NCI-H146 treated with DMSO at 0.1 percent for 48 hours (cell line): ENCODE results near the gene ZNF608.

Experiments used
- DNase-seq: peaks from one replicate; lab custom pipeline; 2025; ENCODE audit not compliant: unreplicated experiment; lab: John Stamatoyannopoulos, UW

Gene ZNF608

DNA sequence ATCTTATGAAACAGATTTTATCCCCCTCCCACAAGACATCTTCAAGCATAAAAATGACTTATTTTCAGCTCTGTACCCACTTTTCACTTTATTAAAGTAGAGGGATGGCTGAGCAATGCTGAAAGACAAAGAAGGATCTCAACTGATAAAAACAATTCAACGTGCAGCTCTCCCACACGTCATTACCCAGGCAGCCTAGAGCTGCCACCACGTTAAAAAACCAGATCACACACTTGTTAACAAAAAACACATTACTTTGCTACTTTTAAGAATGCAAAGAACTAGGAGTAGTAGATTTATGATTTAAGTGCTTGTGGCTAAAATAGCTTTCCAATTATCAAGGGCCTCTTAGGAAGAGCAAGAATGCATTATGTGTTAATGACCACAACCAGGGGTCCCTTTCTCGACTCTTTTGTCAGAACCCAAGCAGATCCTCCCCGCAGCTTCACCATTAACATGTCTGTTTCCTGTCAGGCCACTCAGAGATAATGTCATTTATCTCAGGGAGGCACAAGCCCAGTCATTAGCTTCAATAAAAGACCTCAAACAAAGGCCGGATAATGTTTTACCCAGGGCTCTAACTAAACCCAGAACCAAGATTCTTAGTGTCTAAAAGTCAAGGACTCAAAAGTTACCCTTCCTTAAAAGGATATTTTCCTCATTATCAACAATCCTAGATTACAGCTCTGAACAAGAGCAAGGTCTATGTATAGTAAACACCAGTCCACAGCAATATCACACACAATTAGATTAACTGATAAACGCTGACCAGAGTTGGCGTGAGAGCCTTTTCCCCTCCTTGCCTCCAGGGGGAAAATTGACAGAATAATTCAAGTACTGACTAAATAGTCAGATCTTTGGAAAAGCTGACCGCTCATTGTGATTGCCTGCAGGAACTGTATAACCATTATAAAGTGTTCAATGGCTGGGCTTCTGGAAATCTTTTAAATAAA lies 7.5 kb downstream of the ZNF608 start:
- DNase-seq: peak; percentile 91

DNA sequence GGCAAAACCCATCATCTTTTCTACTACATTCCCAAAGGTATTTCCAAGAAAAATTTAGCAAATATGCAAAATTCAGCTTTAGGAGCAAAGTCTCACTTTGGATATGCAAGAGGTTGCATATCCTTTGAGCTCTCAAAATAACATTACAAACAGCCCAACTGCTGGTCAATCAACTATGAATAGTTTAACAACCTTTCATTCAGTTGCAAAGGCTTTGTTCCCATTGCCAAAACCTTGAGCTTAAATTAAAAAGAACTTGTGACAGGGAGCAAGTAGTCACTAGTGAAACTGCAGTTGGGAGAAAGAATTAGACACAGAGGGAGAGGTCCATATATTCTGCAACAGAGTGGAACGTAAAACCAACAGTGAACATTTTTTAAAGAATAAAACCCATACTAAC lies 8.8 kb downstream of the ZNF608 start:
- no peak for DNase-seq

DNA sequence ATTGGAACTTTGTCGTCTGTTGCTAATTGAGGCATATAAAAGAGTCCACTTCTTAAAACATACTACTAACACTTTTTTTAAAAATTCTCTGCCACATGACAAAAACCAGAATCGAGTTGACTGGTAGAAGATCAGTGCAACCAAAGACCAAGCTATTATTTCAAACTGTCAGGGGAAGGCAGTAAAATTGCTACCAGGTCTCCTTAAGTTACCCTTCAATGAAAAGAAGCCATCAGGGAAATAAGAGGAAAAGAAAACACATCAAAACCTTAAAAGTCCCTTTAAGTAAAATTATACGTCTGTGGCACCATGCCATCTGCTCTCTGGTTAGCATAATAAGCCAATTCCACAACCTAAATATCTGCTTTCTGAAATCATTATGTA lies 9.6 kb downstream of the ZNF608 start:
- no peak for DNase-seq

DNA sequence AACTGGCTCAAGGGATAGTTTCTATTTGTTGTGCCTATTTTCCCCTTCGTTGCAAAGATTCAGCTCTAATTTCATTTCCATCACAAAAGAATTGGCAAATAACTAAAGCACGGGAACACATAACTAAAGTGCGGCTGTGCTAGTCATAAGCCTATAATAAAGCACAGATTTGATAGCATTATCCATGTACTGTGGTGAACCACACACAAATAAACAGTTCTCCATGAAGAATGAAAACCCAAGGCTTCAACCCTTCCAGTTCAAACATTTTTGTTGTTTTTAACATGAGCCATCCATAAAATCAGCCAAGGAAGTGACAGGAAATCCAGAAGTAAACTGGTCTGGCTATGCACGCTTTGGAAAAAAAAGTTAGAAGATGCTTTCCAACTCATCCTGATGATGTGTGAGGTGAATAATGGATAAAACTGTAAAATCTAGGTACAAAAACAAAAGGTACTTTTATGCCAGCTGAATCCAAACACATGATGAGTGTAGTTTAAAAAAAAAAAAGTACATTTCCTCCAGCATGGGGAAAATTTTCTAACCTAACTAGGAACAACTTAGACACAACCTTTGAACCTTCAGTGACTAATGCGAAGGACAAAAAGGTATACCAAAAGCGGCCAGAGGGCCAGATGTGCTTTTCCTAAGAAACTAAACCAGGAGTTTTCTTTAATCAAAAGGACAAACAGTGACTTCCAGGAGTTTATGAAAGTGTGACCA lies 10.2 kb downstream of the ZNF608 start:
- no peak for DNase-seq

DNA sequence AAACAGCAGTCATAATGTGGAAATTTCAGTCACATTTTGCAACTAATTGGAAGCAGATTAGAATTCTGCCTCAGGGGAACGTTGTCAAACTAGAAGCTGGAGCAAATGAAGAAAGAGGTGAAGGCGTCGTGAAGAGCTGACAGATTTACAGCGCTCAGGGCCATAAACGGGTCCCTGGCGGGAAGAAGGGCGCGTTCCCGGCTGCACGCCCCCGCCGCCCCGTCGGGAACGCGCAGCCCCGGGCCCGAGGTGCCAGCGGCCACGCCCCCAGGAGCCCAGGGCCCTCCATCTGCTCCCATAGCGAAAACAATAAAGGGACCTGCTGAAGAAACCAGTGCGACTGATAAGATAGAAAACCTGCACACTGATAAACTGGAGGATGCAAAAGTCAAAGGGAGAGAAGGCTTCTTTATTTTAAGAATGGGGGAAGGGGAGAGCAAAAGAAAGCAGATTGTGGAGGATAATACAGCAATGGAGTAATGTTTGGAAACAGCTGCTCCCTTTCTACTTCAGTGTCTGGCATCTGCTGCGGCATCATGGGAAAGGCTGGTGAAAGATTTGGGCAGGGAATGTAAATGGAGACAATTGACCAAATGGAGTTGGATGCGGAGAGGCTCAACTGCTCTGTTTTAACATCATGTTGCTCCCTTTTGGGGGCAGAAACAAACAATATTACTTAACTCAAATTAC lies 11.1 kb downstream of the ZNF608 start:
- DNase-seq: no peak

DNA sequence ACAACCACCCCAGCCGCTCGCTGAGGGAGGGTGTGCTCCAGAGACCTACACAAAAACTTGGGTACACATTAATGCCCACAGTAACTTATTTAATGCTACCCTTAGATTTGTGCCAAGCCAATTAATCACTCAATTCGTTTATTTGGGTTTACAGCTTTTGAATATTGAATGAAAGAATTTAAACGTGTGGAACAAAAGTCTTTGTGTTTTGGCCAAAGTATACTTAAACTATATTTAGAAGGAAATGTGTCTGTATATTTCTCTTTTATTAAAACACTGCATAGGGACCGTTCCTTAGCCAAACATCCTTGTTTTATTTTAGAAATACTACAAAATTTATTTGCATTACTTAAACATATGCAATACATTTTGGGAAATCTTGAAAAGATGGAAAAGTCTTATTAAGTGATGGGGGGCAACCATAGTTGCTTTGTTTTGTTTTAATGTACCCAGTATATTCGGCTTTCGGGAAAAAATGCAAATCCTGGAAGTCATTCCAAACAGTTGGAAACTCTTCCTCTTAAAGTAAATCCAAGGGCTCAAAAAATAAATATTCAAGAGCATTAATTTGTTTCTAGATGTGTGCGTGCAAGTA lies 11.8 kb downstream of the ZNF608 start:
- DNase-seq: no peak

DNA sequence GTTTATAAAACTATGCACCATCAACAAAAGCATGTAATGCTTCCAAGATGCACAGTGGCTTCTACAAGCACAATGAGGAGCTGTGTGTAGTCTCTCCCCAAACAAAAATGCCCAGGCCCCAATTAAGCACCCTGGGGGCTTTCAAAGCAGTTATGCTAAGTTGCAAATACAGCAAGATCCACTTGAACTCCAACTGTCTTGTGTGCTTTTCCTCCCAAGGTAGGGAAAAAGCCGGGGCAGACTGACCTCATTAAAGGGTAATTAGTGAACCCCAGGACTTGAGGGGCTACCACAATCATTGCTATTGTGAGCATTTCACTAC lies 13.1 kb downstream of the ZNF608 start:
- DNase-seq: no peak

DNA sequence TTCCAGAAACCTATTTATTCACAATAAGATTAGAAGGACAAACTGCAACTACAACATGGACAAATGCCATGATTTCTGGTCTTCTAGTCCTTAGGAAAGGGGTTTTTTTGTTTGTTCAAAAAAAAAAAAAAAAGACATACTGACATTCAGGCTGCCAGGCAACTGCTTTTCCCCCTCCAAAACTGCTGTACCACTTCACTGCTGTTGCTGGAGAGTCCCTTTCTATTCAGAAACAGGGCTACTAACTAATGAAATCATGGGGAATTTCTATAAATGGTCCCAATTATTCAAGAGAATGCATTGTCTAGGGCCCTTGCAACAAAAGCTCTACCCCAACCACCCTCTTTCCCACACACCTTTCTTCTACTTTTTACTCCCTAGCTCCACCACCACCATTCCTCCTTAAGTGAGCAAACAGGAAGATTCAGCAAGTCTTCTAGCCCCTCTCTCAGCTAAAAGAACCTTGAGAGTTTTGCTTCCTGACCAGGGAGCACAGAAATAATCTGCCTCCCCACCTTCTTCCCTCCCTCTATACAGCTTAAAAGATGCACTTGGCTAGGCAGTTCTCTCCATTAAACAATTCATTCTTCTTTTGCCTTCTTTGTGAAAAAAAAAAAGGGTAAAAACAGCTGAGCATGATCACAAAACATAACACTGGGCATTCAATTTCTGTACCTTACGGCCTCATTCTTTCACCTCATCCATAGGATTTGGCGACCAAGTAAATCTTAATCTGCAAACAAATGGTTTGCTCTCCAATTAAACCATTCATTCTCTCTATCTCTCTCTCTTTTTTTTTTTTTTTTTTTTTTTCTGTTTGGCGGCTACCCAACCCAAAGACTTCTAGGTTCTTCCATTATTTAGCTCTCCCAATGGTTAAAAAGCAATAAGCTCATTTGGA lies 13.8 kb downstream of the ZNF608 start:
- DNase-seq: no peak

DNA sequence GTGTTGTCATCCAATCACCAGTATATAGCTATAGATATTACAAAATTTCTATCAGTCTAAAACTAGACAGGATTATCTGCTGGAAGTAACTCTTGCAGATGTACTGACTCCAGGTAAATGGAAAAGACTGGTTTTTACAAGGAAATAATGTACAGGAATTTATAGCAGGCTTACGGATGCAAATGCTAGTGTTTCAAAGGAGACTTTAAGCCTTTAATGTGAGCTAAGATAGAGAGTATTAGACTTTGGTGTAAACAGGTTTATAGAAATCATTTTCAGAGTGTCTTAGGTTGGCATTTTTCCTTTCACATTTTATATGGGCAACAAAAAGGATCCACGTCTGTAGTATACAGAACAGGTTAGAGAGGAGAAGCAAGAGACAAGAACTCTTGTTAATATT lies 16.1 kb downstream of the ZNF608 start:
- no peak for DNase-seq

DNA sequence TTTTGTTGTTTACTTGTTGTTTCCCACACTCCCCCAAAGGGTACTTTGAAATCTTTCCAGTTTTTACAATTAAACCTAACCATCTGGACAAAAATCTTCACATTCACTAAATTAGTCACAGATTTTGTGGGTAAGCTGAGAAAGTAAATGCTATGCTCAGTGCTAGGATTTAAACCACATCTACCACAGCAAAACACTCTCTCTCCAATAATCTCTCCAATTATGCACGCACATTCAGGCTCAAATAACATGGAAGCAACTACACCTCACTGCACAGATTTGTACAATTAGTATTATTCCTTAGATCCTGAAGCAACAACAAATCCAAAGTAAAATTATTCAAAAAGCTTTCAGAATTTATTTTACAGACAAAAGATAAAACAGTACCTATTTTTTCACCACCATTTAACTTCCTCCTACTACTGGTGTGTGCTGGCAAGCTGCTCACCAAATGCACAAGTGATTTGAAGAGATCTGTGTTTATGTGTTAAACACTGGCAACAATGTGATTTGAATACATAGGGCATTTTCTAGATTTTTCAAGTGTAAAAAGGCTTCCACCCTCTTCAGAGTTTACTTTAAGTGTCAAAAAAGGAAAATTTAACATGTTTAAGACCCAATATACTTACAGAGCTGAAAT lies 16.6 kb downstream of the ZNF608 start:
- DNase-seq: no peak

DNA sequence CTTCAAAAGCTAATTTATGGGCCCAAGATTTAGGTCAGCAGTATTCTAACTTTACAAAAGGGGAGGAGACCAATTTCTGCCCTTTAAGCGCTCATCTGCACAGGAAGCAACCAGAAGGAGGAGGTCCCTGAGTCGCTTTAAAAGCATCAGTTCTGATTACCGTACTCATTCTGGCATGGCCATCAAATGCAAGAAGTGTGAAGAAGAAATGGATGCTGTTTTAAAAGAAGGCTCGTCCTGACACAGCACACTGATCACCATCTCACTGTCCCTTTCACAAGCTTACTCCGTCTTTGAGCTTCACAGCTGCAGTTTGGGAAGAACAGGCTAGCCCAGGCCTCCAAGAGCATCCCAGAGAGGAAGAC lies 17.5 kb downstream of the ZNF608 start:
- DNase-seq: no peak

DNA sequence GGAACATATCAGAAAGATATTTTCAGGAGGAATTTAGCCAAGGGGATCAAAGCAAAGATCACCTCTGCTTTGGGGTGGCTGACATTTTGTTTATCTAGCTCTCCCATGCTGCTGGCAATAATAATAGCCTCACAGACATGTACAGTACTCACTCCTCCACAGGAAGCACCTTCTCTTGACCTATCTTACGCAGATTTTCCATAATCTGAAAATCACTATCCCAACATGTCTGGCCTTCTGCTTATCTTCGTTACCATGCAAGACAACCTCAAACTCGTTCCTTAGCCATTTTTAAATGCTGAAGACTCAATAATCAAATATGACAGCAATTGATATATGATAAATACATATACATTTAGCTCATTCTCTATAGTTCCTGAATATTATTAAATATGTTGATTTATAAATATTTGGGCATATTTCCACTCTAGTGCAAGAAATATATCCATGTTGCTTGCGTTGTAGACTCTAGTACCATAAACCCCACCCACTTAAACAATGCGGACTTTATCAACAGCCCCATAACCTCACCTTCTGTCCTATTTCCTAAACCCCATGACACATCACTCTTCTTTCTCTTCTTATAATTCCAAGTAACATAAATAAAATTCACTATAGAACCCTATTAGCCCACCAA lies 18.0 kb downstream of the ZNF608 start:
- no peak for DNase-seq

DNA sequence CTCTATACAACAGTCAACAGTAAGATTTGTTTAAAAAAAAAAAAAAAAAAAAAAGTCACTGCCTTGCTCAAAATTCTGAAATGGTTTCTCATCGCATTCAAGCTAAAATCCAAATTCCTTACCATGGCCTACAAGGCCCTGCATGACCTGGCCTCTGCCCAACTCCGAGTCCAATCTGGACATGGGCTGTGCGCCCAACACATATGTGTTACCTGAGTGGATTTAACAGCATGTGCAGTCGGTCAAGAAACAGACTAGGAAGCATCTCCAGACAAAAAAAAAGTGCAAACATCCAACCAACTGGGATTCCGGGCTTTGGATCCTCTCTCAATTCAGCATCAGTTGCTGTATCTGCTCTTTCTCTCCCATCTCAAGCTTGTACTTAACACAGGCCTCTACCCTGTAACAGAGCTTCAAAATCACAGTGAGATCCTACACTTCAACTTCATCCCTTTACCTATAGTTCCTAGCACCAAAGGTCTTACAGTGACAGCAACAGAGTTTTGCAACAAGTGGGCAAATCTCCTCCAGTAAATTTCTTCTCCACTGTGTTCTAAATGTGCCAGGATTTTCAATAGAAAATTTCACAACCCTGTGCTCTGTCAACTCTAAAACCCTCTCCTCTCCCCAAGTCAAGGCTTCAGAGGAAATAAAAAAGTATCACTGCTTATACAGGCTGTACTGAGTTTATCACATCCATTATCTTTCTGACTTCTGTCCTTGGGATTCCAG lies 19.6 kb downstream of the ZNF608 start:
- no peak for DNase-seq

DNA sequence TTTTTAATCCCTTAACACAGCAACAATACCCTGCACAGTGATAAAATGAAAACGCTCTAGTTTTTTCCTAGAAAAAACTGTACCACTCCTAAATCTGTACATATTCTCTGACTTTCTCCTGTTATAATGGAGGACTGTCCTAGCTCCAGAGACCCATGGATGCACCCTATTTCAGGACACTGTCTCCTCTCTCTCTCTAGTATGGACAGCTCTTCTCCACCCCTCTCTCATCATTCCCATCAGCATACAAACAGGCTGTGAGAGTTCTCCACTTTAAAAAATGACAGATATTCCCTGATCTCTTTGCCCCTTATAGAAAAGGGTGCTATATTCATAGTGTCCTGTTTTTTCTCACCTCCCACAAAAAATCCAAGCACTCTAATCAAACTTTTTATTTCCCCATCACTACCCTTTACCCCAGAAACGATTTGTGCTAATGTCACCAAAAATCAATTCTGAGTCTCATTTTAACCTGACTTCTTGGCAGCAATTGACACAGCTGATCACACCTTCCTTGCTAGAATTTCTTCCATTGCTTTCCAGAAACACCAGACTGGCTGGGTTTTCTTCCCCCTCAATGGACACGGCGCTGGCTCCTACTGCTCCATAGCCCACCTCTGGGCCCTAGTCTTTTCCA lies 20.7 kb downstream of the ZNF608 start:
- DNase-seq: no peak

DNA sequence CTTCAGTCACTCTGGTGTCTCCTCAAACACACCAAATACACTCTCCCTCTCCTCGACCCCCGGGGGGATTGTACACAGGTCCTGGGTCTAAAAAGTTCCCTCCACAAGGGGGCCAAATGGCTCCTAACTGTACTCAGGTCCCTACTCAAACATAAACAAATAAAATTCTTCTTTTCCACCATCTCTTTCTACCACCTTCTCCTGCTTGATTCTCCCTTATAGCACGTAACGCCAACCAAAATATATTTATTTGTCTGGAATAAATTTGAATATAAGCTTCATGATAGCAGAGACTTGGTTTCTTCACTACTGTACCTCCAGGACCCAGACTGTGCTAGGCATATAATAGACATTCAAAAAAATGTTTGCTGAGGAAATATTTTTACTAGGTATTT lies 21.4 kb downstream of the ZNF608 start:
- DNase-seq: no peak

DNA sequence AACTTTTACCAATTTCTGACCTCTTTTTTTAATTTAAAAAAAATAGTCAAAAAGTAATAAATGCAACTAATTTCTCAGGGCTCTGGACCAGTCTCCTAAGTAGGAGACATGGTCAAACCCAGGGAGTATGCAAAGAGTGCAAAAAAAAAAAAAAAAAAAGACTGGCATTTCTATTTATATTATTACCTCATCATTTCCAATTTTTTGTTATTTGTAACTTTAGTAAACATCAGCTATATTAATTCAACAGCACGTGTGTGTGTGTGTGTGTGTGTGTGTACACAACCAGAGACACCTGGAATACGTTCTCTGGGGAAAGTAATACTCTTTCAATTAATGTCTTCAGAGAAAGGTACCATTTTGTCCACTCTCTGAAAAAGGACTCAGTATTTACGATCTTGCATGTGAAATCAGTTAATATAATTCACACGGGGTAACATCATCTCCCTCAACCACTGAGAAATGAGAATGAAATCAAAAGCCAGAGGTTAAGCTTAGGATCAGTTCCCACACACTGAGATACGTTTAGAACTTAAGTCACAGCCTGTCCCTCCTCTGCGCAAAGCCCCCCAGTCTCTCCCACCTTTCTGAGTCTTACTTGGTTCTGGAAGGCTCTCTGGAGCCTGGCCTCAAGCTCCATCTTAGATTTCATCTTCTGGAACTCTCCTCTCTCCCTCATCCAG lies 21.9 kb downstream of the ZNF608 start:
- no peak for DNase-seq

DNA sequence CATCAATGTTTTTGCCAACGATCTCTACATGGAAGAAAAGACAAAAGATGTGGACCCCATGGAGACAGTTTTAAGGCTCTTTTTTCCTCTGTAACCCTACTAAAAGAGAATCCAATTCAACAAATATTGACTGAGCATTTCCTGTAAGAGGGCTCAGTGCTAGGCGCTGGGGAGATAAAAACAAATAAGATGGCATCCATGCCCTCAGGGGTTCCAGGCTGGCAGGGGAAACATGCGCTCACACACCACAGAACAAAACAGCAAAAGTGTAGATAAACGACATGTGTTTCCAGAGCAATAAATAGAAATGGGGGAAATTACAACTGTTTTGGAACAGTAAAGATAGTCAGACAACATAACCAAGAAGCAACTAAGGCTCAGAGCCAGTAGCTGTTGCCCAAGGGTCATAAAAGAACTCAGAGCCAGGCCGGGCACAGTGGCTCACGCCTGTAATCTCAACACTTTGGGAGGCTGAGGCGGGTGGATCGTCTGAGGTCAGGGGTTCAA lies 25.2 kb downstream of the ZNF608 start:
- DNase-seq: no peak

DNA sequence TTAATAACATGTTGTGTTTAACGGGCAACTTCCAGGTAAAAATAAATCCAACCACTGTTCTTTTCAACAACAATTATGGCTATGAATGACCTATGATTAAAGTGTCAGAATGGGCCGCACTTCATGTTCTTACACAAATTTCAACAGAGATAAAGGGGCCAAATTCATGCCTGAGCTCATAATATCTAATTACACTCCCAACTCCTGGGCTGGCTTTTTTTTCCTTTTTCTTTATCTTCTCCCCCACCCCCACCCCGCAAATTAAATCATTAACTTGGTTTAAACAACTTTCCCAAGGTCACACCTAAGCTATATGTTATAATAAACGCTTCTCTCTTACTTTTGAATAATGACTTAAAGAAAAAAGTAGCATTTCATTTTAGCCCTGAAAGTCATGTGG lies 25.8 kb downstream of the ZNF608 start:
- no peak for DNase-seq
